ENCODE measurements around the gene POLR3C.
"Not testable (repeated sequence)": the region's sequence is repeated elsewhere in the genome, so short reads cannot be mapped to it uniquely, and the experiment has no call there.

The POLR3C gene

GRCh38 chr1:145822779-145823331 lies 1.1 kb upstream of the POLR3C start:
- not testable (repeated sequence) for DNase-seq (ENCODE audit: low read depth in 3 of 3, low spot score in 1 of 3)

GRCh38 chr1:145824499-145824842 lies 471 bp downstream of the POLR3C start:
- DNase-seq (ENCODE audit: low read depth in 3 of 3, low spot score in 1 of 3) = no peak

GRCh38 chr1:145826030-145826429 lies 2.0 kb downstream of the POLR3C start:
- no peak for DNase-seq (ENCODE audit: low read depth in 3 of 3, low spot score in 1 of 3)

DNA sequence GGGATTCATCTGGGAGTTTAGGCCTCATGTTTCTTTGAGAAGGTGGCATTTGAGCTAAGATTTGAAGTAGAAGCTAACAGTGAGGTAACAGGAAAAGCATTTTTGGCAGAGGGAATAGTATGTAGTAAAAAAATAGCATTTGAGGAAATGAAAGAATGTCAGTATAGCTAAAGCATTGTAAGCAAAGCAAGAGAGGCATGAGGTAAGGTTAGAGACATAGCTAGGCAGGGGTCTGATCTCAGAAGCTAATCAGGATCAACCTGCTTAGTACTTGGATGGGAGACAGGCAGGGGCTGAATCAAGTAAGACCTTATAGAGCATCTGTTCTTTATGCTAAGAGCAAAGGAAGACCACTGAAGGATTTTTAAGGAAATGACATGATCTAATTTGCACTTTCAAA lies 4.0 kb downstream of the POLR3C start:
- no peak for DNase-seq (ENCODE audit: low read depth in 3 of 3, low spot score in 1 of 3)

GRCh38 chr1:145828367-145829026 lies 4.5 kb downstream of the POLR3C start:
- DNase-seq (ENCODE audit: low read depth in 3 of 3, low spot score in 1 of 3) = no peak

- DNase-seq (ENCODE audit: low read depth in 3 of 3, low spot score in 1 of 3) = not testable (repeated sequence)
Measured at GRCh38 chr1:145830810-145831209, 6.8 kb downstream of the POLR3C start.

- no peak for DNase-seq (ENCODE audit: low read depth in 3 of 3, low spot score in 1 of 3)
Measured at GRCh38 chr1:145837656-145838055, 13.7 kb downstream of the POLR3C start.

DNA sequence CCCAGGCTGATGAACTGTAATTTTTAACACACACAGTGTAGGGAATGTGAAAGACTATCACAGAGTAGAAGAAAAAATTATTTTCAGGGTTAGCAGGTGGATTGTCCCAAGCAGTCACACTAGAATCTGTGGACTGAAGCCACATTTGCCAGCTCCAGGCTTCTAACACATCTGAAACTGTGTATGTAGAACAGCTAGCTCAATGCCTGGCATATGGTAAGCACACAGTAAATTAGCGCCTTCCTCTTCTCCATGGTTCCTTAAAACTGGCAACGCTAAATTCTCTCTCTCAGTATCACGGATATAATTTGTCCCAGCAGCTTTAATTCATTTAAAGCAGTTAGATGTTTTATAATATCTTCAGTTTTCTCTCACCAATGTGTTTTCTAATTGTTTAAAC lies 19.0 kb downstream of the POLR3C start:
- no peak for DNase-seq (ENCODE audit: low read depth in 3 of 3, low spot score in 1 of 3)

DNA sequence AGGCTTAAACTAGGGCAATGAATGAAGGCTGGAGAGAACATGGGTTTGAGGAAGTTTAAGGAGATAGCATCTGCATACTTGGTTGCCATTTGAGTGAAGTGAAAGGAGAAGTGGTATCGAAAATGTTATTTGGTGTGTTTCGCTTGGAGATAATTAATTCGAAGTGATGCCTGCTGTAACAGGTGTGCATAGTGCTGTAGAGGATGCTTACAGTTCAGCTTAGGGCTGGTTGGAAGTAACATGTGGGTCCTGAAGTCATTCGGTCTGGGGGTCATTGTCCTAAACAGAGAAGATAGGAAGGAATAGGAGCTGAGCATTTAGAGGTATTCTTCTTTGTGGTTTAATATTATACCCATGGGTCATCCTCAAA lies 21.1 kb downstream of the POLR3C start:
- no peak for DNase-seq (ENCODE audit: low read depth in 3 of 3, low spot score in 1 of 3)

DNA sequence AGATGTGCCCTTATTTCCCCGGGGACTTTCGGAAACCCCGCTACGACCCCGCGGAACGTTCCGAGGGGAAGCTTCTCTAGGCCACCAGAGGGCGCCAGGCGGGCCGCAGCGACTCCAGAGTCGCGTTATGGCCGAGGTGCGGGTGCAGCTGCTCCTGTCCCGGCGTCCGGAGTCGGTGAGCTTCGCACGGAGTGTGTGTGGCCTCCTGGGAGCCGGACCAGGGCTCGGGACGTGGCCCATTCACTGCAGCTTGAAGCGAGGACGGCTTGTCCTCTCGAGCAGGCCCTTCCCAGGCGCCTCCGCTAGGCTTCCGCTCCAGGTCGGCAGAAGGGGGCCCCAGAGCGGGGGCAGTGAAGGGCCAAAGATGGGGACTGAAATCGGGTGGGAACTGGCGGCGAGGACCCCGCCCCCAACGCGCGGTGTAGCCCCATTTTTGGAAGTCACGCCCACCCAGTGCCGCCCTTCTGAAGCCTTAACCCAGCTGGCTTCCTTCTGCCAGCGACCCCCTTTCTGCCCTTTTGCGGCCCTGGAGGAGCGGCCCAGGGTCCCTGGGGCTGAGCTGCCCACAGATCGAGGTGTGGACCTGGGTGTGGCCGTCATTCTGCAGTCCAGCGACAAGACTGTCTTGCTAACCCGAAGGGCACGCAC lies 21.6 kb downstream of the POLR3C start, which contains the start of gene NUDT17:
Gene NUDT17 (plus strand): TSS at position 117 of the 648 bp plus-strand sequence. CDS start 11 bp downstream, at position 128.
- DNase-seq (ENCODE audit: low read depth in 3 of 3, low spot score in 1 of 3) = peak; percentile 44 to 67 (median 47)

DNA sequence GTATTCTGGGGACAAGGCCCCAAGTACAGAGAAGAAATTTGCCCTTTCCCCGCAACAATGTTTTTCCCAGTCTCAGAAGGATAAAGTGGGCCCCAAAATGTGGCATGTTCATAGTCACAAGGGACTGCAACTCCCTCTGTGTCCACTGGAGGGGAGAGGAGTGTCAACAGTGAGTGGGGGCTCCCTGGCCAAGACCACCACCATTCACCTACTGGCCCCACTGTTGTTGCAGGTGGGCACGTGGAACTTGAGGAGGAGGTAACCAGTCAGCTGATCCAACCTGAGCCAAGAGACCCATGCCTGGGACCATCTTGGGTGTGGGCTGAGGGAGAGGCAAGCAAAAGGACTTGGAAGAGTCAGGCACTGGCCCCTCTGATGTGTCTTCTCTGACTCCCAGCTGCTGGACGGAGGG lies 22.2 kb downstream of the POLR3C start:
- DNase-seq (ENCODE audit: low read depth in 3 of 3, low spot score in 1 of 3) = no peak

DNA sequence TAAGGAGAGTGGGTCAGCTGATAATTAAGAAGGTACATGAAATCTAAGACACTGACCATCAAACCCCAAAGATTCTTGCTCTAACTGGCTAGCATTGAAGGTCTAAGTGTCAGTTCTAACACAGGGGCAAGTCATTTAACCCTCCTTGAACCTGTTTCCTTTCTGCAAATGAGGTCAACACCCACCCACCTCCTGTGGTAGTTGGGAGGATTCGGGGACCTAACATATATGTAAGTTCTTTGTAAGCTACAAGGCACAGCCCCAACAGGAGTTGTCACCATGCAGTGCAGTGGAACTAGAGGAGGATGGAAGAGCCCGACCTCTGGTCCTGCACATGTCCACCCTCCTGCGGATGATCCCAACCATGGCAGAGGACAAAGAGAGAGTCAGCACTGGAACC lies 23.8 kb downstream of the POLR3C start:
- DNase-seq (ENCODE audit: low read depth in 3 of 3, low spot score in 1 of 3) = no peak

- DNase-seq (ENCODE audit: low read depth in 3 of 3, low spot score in 1 of 3) = no peak
Measured at GRCh38 chr1:145849356-145850160, 25.6 kb downstream of the POLR3C start.

DNA sequence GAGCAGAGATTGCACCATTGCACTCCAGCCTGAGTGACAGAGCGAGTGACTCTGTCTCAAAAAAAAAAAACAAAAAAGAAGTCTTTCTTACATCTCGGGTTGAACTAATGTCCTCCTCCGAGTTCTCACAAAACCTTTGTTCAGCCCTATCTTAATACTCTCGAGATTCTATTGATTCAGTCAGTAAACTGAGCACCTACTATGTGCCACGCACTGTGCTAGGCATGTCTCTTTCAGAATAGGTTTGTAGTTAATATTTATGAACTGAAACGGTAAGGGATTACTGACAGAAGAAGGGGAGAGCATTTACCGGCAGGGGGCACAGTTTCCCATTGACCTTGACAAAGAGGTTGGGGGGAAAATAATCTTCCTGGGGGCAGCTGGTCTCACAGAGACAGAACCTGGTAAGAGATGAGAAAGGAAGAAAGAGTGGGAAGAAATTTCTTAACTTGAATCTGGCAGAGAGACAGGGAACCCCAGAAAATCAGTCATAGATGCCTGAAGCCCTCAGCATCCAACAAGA lies 31.5 kb downstream of the POLR3C start:
- DNase-seq (ENCODE audit: low read depth in 3 of 3, low spot score in 1 of 3) = no peak

- DNase-seq (ENCODE audit: low read depth in 3 of 3, low spot score in 1 of 3) = no peak
Measured at GRCh38 chr1:145857170-145857569, 33.2 kb downstream of the POLR3C start.

- peak in 2 of 3 donors; percentile 25 to 42 for DNase-seq (ENCODE audit: low read depth in 3 of 3, low spot score in 1 of 3)
Measured at GRCh38 chr1:145858238-145858900, 34.4 kb downstream of the POLR3C start.

DNA sequence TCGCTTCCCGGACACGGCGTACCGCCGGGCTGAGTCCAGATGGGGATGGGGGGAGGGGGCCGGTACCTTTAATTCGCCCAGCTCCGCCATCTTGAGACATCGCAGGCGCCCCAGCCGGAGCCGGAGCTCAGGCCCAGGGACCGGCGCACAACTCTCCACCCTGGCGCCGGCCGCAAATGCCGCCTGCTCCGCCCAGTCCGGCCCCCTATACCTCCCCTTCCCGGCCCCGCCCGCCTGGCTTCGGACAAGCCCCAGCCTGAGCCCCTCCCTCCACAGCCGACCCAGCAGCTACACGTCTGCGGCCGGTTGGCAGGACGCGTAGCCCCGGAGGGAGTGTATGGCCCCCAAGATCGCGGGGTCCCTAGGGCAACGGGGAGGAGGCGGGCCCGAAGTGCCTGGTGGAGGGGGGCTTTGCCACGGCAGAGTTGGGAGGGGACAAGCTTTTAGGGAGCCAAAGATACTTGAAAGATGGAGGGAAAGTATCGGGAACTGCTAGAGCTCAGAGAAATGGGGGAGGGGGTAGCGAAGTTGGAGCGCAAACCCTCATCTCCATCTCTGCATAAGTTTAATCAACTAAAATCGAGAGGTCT lies 35.0 kb downstream of the POLR3C start, which contains the start of gene PIAS3:
Gene PIAS3 (minus strand): TSS at position 181 of the 590 bp plus-strand sequence. CDS start 91 bp downstream, at position 90.
- DNase-seq (ENCODE audit: low read depth in 3 of 3, low spot score in 1 of 3) = peak; percentile 49 to 73 (median 55)

DNA sequence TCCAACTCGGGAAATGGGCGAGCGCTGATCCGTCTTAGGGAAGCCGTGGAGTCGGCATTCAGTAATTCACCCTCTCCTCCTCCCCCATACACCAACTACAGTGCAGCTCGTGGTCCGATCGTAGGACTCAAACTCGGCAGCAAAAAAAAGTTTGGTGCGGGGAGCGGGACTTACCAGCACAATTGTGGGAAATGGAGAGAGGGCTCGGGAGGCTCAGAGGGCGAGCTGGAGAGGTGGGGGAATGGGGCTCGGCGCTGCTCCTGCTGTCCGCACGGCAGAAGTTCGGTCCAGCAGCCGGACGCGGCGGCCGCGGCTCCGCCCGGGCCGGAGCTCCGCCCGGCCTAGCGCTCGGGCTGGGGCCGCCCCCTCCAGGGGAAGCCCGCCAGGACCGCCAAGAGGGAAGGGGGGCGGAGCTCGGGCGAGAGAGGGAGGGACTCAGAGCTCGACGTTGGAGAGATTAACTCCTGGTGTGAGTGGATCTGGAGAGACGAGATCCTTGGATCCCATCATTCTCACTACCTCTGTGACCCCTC lies 35.6 kb downstream of the POLR3C start:
- peak; percentile 29 to 64 (median 48) for DNase-seq (ENCODE audit: low read depth in 3 of 3, low spot score in 1 of 3)

DNA sequence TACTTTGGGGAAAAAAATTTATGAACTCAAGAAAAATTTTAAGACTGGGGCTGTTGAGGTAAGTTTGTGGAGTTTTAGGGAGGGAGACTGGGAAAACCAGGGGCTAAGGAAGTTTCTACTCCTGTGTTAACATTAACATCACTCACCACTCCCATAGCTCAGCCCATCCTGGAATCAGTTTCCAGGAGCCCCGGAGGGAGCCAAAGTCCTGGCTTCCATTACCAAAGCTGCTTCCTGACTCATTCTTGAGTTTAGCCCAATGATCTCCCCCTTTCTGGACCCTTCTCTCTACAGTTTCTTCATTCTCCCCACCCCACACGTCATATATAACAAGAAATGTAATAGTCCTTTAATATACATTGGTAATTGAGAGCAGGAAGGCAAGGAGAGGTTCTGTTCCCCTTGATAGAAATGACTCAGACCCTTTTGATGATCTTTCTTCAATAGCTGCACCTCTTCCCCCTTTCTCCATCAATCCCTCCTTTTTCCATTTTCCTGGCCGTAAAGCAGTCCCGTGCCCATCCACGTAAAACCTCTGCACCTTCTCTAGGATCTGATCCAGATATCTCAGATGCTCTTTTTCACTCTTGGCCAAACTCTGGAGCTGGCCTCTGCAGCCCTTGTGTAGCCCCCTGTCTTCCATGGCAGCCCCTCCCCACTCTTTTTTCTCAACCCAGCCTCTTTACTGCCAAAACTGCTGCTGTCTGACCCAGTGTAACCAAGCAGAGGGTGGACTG lies 39.5 kb downstream of the POLR3C start:
- no peak for DNase-seq (ENCODE audit: low read depth in 3 of 3, low spot score in 1 of 3)

All from stimulated activated CD4-positive, alpha-beta T cell treated with anti-CD3 and anti-CD28 coated beads, TNF-alpha, amount 100 ng/mL, for 1 hour (primary cell).